Measurements from ENCODE around the gene TTC39C.

DNA sequence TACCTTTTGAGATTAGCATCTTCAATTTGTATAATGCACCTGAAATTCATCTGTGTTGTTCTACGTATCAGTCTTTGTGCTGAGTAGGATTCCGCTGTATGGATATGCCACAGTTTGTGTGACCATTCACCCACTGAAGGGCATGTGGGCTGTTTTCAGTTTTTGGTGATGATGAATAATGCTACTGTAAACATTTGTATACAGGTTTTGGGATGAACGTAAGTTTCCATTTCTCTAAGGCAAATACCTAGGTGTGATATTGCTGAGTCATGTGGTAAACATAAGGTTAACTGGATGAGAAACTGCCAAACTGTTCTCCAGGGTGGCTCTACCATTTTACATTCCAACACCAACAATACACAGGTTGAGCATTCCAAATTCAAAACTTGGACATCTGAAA lies 159.4 kb downstream of the TTC39C start:
- TF ChIP-seq CTCF (IDR thresholded peaks at IDR 0.05; ENCODE audit: poor library complexity) (no peak), EZH2phosphoT487 (IDR thresholded peaks at IDR 0.05; ENCODE audit: low read depth, severe bottlenecking, unreplicated experiment) (no peak), EZH2 (IDR thresholded peaks at IDR 0.05; ENCODE audit: borderline replicate concordance) (no peak)
